Kidney capillary endothelial cell (primary cell): ENCODE data around the gene HSDL1.

Source experiments
- DNase-seq: peaks from one replicate; pipeline ENCODE4 v3.0.0-alpha.2; 2018; ENCODE audit warnings: low spot score

Gene HSDL1

GRCh38 chr16:84176192-84177053 lies 31.4 kb upstream of the HSDL1 start:
- DNase-seq: no peak

DNA sequence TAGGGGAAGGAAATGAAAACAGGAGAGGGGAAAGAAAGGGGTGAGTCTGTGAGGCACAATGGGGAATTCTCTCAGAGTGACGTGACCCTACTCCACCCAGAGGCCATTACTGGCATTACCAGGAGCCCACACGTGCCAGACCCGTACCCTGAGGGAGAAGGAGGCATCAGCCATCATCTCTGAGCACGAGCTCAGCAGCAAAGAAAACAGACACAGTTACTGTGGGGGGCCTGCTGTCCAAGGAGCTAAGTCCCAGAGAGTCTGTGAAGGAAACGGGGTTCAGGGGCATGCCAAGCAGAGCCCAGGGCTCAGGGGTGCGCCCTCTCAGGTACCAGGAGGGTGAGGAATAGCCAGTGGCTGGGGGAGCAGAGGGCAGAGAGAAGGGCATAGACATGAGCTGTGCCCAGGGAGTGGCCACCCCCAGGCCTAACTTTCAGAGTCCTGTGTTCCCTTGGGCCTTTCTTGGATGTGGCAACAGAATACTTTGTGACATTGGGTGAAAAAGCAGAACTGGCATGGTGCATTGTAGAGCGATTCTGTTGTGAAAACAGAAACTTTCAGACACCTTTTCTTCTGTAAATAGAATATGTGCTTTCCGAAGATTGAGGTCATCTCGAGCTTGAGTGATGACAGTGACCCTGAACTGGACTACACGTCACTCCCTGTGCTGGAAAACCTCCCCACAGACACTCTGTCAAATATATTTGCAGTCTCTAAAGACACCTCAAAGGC lies 30.5 kb upstream of the HSDL1 start:
- no peak for DNase-seq

- no peak for DNase-seq
Measured at GRCh38 chr16:84174396-84174795, 29.4 kb upstream of the HSDL1 start.

DNA sequence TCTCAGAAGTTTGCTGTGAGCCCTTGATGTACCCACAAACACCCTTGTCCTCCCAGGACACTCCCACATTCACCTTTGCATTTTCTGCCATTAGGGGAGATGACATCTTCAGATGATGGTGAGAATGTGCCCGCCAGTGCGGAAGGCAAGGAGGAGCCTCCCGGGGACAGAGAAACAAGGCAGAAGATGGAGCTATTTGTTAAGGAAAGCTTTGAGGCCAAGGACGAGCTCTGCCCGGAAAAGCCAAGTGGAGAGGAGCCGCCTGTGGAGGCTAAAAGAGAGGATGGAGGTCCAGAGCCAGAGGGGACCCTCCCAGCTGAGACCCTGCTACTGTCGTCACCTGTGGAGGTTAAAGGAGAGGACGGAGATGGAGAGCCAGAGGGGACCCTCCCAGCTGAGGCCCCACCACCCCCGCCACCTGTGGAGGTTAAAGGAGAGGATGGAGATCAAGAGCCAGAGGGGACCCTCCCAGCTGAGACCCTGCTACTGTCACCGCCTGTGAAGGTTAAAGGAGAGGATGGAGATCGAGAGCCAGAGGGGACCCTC lies 24.9 kb upstream of the HSDL1 start:
- DNase-seq: no peak

DNA sequence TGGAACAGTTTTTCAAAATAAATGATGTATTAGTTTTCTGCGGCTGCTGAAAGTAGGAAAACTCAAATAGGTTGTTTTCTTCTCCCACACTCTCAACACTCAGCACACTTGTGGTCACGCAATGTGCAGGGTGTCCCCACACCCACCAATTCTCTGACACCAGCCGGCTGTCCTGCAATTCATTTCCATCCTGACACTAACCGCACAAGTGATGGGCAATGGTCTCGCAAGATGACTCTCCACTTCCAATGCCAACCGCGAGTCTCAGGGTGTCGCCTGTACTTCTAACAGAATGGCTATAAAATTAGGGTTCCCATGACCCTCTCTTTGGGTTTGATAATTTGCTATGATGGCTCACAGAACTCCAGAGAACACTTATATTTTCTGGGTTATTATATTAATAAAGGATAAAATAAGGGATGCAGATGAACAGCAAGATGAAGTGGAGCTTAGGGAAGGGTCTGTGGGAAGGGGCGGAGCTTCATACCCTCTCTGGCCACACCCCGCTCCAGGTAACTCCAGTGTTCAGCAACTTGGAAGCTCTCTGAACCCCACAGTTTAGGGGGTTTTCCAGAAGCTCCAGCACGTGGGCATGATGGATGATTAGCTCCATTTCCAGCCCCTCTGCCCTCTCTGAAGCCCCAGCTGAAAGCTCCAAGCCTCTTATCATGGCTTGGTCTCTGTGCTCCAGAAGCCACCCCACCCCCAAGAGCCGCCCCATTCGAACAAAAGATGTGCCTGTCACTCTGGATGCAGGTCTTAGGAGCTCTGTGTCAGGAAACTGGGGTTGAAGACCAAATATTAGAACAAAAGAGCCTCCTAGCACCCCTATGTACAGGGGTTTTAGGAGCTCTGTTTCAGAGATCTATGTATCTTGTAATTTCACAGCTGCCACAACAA lies 22.1 kb upstream of the HSDL1 start:
- no peak for DNase-seq

GRCh38 chr16:84165746-84166145 lies 20.8 kb upstream of the HSDL1 start:
- DNase-seq: no peak

- no peak for DNase-seq
Measured at GRCh38 chr16:84161801-84162200, 16.8 kb upstream of the HSDL1 start.

GRCh38 chr16:84161037-84161436 lies 16.1 kb upstream of the HSDL1 start:
- no peak for DNase-seq

DNA sequence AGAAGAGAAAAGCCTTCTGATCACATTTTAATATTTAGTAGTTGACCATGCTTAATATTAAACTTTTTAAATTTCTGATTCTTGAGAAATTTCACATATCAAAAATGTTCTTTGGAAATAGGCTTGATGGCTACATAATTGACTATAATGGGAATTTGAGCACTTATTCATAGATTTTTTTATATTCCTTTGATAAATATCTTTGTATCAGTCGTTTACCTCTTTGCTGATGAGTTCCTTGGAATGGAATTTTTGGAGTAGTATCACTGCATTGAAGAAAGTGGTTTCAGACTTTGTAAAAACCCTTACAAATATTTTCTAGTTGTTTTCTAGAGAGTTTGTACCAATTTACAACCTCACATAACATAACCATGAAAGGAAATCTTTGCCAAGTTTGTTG lies 14.8 kb upstream of the HSDL1 start:
- no peak for DNase-seq

GRCh38 chr16:84159007-84159406 lies 14.0 kb upstream of the HSDL1 start:
- no peak for DNase-seq

DNA sequence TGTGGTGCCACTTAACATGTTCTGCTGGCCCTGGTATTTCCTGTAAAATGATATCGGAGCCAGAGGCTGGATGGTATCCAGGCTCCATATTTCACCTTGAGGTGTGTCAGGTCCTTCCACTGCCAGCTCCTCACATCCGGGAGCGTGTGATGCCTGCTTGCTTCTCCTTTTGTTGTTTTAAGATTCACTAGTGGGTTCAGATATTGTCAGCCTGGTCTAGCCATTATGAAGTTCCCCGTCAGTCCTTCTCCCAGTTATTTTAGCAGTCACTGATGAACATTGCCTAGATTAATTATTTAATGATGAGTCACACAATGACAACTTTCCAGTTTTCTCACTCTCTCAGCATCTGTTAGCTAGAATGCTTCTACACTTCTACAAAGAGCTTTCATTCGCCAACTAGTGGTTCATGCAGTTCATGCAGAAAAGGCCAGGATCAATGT lies 11.4 kb upstream of the HSDL1 start:
- no peak for DNase-seq

DNA sequence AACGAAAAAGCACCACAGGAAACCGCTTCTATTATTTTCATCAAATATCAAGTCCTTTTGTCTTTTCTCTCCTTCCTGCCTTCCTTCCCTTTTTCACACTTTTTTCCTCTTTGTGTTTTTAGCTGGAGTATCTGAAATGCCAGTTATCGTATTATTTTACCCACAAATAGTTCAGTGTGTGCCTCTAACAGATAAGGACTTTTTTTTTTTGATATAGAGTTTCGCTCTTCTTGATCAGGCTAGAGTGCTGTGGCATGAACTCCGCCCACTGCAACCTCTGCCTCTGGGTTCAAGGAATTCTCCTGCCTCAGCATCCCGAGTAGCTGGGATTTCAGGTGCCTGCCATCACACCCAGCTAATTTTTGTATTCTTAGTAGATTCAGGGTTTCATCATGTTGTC lies 10.8 kb upstream of the HSDL1 start:
- no peak for DNase-seq

DNA sequence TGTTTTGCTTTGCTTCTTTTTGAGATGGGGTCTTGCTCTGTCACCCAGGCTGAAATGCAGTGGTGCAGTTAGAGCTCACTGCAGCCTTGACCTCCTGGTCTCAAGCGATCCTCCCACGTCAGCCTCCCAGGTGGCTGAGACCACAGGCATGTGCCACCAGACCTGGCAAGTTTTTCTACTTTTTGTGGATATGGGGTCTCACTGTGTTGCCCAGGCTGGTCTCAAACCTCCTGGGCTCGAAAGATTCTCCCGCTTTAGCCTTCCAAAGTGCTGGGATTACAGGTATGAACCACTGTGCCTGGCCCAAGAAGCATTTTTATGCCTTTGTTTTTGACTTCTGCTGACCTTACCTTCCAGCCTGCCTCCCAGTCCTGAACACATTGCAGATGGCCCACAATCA lies 10.2 kb upstream of the HSDL1 start:
- DNase-seq: no peak

- no peak for DNase-seq
Measured at GRCh38 chr16:84153660-84154214, 8.8 kb upstream of the HSDL1 start.

DNA sequence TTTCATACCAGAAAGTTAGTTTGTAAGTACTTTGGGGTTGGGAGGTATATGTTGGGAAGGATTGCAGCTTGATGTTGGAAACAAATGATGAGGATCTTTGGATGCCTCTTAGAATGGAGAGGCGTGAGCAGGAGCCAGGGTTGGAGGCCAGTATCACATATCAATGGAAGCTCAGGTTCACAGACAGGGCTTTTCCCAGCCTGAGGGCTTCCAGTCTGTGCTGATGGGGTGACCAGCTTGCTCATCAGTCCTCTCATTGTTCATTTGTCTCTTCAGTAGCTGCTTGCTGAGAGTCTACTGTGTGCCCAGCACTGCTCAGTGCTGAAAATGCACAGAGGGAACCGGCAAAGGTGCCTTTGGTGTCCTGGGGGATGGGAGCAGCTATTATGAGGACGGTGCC lies 5.9 kb upstream of the HSDL1 start:
- no peak for DNase-seq

GRCh38 chr16:84144209-84144858 lies 643 bp downstream of the HSDL1 start:
- DNase-seq: peak; percentile 7

DNA sequence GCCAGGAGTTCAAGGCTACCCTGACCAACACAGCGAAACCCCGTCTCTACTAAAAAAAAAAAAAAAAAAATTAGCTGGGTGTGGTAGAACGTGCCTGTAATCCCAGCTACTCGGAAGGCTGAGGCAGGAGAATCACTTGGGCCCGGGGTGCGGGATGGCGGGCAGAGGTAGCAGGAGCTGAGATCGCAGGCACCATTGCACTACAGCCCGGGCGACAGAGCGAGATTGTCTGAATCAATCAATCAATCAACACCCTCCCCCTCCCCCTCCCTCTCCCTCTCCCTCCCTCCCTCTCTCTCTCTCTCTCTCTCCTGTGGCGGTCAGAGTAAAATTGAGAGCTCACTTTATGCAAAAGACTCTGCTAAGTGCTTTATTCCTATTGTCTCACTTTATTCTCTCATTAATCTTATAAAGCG lies 1.2 kb downstream of the HSDL1 start:
- no peak for DNase-seq

- DNase-seq: no peak
Measured at GRCh38 chr16:84143081-84143480, 1.9 kb downstream of the HSDL1 start.

DNA sequence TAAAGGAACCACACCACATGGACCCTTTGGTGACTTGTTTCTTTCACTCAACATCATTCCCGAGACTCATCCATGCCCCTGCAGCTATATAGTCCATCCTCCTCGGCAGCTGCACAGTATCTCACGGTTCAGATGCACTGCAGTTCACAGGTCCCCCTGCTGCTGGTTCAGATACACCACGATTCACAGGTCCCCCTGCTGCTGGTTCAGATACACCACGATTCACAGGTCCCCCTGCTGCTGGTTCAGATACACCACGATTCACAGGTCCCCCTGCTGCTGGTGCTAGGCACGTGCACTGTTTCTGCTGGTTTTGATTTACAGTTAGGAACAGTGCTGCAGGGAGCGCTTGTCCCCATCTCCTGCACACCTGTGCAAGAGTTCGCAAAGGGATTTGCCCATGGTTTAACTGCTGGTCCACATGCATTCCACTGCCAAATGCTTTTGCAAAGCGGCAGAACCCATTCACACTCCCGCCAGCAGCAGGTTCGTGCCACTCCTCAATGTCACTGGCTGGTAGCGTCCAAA lies 3.8 kb downstream of the HSDL1 start:
- no peak for DNase-seq

GRCh38 chr16:84139628-84140258 lies 5.2 kb downstream of the HSDL1 start:
- no peak for DNase-seq
